Measurements from ENCODE around the gene BRCA1.
"Not testable (repeated sequence)": the region's sequence is repeated elsewhere in the genome, so short reads cannot be mapped to it uniquely, and the experiment has no call there.

Gene BRCA1

DNA sequence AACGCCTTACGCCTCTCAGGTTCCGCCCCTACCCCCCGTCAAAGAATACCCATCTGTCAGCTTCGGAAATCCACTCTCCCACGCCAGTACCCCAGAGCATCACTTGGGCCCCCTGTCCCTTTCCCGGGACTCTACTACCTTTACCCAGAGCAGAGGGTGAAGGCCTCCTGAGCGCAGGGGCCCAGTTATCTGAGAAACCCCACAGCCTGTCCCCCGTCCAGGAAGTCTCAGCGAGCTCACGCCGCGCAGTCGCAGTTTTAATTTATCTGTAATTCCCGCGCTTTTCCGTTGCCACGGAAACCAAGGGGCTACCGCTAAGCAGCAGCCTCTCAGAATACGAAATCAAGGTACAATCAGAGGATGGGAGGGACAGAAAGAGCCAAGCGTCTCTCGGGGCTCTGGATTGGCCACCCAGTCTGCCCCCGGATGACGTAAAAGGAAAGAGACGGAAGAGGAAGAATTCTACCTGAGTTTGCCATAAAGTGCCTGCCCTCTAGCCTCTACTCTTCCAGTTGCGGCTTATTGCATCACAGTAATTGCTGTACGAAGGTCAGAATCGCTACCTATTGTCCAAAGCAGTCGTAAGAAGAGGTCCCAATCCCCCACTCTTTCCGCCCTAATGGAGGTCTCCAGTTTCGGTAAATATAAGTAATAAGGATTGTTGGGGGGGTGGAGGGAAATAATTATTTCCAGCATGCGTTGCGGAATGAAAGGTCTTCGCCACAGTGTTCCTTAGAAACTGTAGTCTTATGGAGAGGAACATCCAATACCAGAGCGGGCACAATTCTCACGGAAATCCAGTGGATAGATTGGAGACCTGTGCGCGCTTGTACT lies at the start of gene BRCA1:
Gene BRCA1 (minus strand): TSS at position 232 of the 834 bp plus-strand sequence. CDS start 1,268 bp downstream, outside the sequence.
- peak; percentile 88 for DNase-seq (ENCODE audit: low spot score)

DNA sequence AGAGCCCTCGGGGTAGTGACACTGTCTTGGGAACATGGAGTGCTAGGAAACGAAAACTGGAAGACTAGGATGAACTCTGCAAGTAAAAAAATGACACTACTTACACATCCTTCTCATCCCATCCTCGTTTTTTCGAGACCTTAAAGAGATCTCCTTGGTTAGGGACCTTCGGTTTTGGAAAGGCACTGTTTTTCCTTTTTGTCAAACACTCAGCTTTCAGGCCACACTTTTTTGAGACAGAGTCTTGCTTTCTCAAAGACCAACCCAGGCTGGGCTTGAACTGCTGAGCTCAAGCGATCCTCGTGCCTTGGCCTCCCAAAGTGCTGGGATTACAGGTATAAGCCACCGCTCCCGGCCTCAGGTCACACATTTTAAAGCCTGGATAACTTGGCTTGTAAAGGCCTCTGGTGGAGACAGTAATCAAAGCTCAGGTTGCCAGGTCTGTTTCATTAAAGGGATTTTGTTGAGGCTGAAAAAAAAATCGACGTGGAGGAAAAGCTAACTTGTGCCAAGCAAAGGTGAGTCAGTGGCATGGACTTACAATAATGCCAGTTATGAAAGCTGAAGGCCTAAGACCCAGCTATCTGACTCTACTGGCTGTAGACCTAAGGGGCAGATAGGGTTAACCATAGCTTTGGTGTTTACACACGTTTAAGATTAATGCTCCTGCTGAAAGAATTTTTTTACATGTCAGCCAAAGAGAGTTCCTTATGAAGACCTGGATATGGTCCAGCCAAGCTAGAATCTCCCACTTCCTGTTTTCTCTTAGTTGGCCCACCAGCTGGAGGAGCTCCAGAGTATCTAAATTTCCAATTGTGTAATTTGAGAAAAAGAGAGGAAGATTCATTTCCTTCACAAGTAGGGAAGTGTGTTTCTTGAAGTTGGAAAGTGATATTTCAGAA lies 46.7 kb upstream of the BRCA1 start:
- DNase-seq (ENCODE audit: low spot score) = no peak

DNA sequence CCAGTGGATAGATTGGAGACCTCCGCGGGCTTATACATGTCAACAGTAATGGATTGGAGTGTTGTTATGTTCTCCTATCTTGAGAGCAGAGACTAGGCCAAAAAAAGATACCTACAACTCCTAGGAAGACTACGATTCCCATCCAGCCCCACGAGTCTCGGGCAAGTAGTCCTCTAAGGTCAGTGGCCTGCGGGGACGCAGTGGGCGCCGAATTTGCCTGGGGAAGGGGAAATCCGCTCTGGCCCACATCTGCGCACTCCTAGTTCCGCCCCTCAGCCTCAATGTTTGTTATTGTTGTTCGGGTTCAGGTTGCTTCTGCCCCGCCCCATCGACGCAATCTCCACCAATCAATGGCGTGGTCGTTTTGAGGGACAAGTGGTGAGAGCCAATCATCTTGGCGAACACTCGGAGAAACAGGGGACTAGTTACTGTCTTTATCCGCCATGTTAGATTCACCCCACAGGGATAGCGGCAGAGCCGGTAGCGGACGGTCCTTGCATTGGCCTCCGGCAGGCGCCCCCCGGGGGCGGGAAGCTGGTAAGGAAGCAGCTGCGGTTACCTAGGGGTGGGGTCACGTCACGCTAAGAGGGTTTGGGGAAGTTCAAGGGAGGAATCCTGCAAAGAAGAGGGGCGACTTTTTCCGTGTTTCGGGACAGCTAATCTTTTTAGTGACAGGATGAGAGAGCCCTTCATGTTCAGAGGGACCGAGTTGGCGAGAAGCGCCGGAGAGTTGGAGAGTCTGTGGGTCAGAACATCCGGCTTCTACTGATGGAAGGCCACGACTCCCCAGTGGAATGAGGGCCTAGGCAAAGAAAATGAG lies 45.8 kb upstream of the BRCA1 start, which contains the start of gene NBR1:
Gene NBR1 (plus strand): TSS at position 449 of the 820 bp plus-strand sequence. CDS start 4,586 bp downstream, outside the sequence.
- DNase-seq (ENCODE audit: low spot score) = peak; percentile 96

DNA sequence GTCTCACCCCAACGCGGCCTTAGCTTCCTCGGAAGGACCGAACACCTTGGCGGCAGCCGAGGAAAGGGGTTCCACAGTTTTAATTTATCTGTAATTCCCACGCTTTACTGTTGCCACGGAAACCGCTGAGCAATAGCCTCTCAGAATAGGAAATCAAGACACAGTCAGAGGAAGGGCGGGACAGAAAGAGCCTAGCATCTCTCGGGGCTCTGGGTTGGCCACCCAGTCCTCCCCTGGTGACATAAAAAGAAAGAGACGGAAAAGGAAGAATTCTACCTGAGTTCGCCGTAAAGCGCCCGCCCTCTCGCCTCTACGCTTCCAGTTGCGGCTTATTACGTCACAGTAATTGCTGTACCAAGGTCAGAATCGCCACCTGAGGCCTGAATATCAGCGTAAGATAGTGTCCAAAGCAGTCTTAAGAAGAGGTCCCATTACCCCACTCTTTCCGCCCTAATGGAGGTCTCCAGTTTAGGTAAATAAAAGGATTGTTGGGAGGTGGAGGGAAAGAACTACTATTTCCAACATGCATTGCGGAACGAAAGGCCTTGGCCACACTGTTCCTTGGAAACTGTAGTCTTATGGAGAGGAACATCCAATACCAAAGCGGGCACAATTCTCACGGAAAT lies 45.1 kb upstream of the BRCA1 start:
- peak; percentile 83 for DNase-seq (ENCODE audit: low spot score)

DNA sequence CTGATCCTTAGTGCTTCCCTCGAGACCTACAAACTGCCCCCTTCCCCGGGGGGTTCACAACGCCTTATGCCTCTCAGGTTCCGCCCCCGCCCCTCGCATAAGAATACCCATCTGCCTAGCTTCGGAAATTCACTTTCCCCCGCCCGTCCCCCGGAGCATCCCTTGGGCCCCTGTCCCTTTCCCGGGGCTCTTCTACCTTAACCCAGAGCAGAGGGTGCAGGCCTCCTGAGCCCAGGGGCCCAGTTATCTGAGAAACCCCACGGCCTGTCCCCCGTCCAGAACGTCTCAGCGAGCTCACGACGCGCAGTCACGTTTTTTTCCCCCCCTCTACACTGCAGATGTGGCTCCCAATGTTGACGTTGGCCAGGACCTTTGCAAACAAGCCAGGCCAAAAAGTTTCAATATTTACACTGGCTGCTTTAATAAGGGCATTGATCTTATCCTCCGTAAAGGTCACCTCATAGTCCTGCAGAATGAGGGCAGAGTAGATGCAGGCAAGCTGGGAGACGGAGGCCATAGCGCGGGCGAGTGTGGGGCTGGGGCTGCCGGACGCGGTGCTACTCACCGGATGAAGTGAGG lies 44.5 kb upstream of the BRCA1 start:
- no peak for DNase-seq (ENCODE audit: low spot score)

DNA sequence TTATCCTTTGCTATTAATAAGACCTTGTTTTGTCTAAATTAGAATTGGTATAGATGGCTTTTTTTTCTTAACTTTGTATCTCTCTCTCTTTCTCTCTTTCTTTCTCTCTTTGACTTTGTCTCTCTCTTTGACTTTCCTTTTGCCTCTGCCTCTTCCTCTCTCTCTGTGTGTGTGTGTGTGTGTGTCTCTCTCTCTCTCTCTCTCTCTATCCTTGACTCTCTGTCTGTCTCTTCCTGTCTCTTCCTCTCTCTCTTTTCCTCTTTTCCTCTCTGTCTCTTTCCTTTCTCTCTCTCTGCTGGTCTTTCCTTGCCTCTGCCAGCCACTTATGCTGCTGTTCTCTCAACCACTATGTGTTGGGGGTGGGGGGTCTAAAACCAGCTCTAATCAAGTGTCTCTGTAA lies 40.8 kb upstream of the BRCA1 start:
- DNase-seq (ENCODE audit: low spot score) = not testable (repeated sequence)

DNA sequence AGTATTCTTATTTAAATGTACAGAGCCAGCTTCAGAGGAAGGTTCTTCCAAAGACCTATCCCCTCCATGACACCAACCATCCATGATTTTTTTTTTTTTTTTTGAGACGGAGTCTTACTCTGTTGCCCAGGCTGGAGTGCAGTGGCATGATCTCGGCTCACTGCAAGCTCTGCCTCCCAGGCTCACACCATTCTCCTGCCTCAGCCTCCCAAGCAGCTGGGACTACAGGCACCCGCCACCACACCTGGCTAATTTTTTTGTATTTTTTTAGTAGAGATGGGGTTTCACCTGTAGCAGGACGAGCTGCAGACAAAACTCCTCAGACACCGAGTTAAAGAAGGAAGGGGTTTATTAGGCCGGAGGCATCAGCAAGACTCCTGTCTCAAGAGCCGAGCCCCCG lies 34.8 kb upstream of the BRCA1 start:
- not testable (repeated sequence) for DNase-seq (ENCODE audit: low spot score)

DNA sequence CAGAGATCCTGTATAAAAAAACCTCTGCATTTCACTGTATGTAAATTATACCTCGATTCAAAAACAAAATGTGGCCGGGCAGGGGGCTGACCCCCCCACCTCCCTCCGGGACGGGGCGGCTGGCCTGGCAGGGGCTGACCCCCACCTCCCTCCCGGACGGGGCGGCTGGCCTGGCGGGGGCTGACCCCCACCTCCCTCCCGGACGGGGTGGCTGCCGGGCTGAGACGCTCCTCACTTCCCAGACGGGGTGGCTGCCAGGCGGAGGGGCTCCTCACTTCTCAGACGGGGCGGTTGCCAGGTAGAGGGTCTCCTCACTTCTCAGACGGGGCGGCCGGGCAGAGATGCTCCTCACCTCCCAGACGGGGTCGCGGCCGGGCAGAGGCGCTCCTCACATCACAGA lies 34.1 kb upstream of the BRCA1 start:
- not testable (repeated sequence) for DNase-seq (ENCODE audit: low spot score)

DNA sequence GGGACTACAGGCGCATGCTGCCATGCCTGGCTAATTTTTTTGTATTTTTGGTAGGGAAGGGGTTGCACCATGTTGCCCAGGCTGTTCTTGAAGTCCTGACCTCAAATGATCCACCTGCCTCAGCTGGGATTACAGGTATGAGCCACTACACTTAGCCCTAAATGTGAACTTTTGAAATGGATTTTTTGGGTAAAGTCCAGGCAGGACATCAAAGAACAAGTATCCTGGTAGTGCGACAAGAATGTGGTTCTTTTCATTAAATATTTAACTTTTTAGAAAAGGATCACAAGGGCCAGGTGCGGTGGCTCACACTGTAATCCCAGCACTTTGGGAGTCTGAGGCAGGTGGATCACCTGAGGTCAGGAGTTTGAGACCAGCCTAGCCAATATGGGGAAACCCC lies 30.5 kb upstream of the BRCA1 start:
- DNase-seq (ENCODE audit: low spot score) = no peak

DNA sequence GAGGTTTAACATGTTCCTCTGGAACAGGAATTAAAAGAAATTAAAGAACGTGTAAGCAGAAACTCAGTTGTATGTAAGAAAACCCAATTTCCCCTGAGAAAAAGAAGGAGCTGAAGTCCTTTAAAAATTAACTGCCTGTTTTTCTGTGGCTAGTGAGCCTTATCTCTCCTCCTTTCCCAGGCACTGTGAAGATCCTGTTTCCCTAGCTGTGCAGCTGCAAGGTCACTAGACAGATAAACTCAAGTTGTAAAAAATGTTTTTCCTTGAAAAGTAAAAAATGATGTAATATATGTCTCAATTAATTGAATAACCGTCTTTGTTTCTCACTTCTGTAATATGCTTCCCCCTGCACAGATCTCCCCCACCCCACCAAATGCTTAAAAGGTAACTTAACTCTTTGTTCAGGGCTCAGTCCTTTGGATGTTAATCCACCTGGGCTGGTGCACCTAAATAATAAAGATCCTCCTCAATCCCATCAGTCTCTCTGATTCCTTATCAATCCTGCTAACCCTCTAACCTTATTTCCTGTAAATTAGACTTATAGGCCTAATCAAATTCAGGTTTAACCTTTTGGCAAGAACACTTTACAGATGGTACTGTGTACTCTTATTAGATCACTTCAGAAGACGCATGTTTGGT lies 28.2 kb upstream of the BRCA1 start:
- not testable (repeated sequence) for DNase-seq (ENCODE audit: low spot score)

DNA sequence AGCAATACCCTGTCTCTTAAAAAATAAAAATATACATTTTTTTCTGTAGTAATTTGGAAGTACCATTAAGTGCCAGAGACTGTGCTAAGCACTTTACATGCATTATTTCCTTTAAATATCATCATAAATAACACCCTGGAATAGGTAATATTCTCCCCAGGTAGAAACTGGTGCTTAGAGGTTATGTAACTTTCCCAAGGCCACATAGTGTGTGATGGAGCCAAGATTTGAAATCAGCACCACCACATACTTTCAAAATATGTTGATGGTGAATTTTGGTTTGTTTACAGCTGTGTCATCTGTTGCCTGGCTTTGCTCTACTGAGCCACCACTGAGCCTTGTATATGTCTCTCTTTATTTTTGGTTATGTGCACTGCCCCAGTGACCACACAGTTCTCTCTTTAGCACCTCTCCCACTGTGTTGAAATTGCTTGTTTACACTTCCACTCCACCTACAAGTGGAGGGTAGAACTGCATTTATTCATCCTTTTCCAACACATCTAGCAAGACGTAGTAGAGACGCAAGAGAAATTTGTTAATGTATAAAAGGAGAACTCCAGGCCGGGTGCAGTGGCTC lies 26.8 kb upstream of the BRCA1 start:
- no peak for DNase-seq (ENCODE audit: low spot score)

DNA sequence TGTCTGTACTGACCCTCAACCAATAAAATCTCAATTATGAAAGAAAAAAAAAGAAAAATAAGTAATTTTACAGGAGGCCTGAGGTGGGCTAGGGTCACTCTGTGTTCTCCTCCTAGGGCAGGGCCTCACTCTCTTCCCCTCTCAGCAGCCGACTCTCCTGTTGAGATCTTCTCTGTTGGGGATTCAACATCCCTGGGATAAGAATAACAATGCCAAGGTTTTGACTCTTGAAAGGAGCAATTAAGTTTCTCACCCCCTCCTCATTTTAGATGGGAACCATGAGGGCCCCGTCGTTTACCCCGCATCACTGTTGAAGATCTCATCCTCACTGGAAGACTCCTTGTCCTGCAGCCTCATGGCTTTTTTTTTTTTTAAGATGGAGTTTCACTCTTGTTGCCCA lies 21.5 kb upstream of the BRCA1 start:
- no peak for DNase-seq (ENCODE audit: low spot score)

DNA sequence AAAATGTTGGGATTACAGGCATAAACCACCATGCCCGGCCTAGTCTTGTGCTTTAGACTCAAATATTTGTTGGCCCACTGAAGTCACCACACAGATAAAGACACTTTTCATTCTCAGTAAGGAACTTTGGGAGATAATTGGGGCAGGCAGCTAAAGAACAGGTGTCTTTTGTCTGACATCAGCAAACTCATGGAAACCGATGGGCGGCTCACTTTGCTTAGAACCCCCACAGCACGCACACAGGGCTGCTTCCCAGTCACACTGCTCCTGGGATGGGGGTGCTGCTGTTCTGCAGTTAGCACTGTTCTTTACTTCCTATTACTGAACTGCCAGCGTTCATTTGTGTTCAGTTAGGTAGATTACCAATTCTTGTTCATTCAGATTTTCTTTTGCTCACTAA lies 18.0 kb upstream of the BRCA1 start:
- no peak for DNase-seq (ENCODE audit: low spot score)

DNA sequence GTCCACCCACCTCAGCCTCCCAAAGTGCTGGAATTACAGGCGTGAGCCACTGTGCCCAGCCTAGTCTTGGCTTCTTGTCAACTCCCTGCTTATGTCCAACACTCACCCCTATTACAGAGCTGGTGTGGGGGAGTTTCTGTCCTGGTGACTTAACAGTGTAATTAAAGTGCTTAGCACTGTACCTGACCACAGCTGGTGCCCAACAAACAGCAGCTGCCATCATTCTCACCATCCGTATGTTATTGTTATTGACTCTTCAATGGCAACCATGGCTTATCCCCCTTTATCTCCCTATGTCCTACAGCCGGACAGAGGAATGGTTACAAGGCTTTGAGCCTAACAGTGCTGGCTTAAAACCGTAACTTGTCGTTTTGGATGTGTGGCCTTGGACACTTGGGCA lies 17.0 kb upstream of the BRCA1 start:
- no peak for DNase-seq (ENCODE audit: low spot score)

DNA sequence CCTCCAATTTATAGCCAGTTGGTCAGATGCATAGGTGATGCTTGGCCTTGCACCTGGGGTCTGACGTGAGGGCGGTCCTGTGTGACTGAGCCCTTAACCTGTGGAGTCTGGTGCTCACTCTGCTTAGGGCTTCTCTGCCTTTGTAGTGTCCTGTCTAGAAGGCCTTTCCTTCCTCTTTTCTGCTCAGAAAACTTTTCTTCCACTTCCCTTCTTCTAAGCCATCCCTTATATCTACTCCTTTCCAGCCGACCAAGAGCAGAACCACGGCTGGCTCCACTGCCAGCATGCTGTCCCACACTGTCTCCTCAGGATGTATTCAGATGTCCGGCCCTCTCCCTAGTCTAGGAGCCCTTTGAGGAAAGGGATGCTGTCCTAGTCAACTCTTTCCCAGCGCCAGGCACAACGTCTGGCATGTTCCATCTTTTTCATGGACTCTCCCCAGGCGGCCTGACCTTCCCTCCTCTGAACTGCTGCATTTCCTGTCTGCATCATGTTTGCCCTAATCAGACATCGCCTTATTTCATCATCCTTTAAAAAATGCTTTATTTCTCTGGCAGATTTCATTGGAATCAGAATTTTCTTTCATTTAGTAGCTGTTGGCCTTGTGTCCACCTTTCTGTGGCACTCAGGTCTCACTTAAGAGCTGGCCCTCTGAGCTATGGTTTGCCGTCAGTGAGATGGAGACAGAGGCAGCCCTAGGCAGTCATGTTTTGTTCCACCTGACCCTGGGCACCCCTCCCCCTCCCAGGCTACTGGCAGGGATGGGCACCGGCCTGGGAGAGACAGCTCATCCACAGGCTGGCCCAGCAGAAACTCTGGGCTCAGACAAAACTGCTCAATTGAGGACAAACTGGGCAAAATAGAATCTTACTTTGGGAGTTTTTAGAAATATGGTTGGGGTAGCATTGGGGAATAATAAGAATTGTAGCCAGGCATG lies 15.5 kb upstream of the BRCA1 start:
- no peak for DNase-seq (ENCODE audit: low spot score)

DNA sequence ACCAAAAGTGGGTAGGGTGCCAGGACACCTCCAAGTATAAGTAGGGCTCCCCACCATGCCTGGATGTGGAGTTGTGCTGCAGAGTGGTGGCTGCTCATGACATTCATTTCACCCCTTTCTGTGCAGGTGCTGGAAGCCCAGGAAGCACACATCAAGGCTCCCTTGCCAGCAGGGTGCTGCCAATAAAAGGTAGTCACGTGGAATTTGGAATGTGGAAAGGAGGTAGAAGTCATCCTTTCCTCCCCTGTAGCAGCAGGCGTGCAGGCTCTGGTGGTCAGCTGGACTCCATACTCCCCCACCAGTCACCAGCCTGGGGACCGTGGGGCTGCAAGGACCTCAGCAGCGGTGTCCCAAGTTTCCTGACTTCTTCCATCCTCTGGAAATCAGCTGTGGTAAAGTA lies 13.4 kb upstream of the BRCA1 start:
- DNase-seq (ENCODE audit: low spot score) = not testable (repeated sequence)

DNA sequence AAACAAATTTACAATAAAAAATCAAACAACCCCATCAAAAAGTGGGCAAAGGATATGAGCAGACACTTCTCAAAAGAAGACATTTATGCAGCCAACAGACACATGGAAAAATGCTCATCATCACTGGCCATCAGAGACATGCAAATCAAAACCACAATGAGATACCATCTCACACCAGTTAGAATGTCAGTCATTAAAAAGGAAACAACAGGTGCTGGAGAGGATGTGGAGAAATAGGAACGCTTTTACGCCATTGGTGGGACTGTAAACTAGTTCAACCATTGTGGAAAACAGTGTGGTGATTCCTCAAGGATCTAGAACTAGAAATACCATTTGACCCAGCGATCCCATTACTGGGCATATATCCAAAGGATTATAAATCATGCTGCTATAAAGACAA lies 11.4 kb upstream of the BRCA1 start:
- not testable (repeated sequence) for DNase-seq (ENCODE audit: low spot score)

DNA sequence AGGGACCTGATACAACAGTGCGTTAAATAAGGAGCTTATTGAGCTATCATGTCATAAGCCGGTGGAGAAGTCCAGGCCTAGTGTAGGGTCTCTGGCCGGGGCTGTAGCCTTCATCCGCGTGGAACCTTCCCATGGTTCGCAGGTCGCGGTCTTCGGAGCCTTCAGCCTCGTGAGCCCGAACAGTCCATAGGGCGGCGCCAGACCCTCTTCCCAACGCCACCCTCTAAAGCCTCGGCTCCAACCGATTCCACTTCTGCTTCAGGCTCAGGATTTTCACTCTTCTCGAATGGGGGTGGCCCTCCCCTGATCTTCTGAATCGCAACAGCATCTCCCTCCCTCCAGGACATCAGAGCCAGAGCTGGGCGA lies 10.3 kb upstream of the BRCA1 start:
- no peak for DNase-seq (ENCODE audit: low spot score)

DNA sequence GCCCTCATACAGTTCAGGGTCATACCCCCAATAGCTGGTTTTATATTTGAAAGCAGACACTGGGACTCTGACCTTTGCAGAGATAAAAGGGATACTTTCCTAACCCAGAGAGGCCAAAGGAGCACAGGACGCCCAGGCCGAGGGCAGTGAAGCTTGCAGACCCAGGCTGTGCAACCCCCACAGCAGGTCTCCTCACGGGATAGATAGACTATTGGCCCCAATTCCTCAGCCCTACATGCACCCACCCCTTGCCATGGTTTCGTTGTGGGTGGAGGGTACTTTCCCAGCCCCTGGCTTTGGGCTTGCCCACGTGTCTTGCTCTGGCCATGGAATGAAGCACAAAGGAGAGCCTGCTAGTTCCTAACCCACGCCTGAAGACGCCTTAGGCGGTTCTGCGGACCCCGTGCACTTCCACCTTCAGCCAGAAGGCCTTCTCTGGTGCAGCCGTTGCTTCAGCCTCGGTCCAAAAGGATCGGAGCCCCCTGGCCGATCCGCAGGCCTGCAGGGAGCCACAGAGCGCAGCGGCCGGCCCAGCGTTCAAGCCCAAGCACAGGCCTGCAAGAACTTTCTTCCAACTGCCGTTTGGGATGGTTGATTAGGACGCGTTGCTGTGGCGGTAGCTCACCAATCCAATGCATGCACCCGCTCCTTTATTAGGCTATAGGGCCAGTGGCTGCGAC lies 9.8 kb upstream of the BRCA1 start:
- DNase-seq (ENCODE audit: low spot score) = no peak

All from left forelimb (tissue), 1 donor.